Measurements from ENCODE around the gene EXOC3.
"Not testable (repeated sequence)": the region's sequence is repeated elsewhere in the genome, so short reads cannot be mapped to it uniquely, and the experiment has no call there.

The EXOC3 gene

DNA sequence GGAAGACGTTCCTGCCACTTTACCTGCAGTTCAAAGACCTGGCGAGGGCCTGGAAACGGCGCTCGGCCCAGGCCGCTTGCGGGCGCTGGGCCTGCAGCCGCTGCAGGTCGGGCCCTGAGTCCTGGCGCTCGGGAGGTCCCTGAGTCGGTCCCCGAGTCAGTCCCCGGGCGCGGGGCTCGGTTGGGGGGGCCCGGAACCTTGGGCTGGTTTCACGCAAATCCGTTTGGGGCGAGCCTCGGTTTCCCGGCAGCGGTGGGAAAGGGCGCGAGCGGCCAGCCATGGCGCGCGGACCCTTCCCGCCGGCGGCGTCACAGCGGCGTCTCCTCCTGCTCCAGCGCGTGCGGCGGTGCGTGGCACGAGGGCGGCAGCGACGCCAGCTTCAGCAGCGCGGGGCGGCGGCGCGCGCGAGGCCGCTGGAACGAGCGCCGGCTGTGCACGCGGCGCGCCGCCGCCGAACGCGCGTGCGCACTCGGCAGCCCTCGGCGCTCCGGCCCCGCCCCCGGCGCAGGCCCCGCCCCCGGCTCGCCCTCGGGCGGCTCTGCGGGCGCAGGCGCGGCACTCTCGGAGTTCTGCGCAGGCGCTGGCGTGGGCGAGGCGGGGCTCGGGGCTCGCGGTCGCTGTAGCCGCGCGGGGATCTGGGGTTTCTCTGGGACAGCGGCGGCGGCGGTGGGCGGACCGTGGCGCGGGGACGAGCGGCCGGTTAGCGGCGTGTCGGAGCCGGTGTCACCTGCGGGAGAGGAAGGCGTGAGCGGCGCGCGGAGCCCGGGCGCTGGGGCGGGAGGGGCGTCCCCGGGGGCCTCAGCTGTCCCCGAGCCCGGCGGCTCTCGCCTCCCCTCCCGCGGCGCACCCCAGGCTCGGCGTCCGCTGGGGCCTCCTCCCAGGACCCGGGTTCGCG, 29.9 kb downstream of the EXOC3 start:
- H3K4me3 ChIP-seq (ENCODE audit: low read depth, low read length) = peak overlapping the region; percentile 83
- TF ChIP-seq, protein P1, sequence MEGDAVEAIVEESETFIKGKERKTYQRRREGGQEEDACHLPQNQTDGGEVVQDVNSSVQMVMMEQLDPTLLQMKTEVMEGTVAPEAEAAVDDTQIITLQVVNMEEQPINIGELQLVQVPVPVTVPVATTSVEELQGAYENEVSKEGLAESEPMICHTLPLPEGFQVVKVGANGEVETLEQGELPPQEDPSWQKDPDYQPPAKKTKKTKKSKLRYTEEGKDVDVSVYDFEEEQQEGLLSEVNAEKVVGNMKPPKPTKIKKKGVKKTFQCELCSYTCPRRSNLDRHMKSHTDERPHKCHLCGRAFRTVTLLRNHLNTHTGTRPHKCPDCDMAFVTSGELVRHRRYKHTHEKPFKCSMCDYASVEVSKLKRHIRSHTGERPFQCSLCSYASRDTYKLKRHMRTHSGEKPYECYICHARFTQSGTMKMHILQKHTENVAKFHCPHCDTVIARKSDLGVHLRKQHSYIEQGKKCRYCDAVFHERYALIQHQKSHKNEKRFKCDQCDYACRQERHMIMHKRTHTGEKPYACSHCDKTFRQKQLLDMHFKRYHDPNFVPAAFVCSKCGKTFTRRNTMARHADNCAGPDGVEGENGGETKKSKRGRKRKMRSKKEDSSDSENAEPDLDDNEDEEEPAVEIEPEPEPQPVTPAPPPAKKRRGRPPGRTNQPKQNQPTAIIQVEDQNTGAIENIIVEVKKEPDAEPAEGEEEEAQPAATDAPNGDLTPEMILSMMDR (IDR thresholded peaks at IDR 0.05; ENCODE audit: low read depth, low read length, missing control alignments) = no peak
- DNase-seq (ENCODE audit: low read depth) = peak; percentile 4
- in situ Hi-C loops (cut with HindIII; ENCODE audit: low sequenced_read_pairs) = no loop called here

DNA sequence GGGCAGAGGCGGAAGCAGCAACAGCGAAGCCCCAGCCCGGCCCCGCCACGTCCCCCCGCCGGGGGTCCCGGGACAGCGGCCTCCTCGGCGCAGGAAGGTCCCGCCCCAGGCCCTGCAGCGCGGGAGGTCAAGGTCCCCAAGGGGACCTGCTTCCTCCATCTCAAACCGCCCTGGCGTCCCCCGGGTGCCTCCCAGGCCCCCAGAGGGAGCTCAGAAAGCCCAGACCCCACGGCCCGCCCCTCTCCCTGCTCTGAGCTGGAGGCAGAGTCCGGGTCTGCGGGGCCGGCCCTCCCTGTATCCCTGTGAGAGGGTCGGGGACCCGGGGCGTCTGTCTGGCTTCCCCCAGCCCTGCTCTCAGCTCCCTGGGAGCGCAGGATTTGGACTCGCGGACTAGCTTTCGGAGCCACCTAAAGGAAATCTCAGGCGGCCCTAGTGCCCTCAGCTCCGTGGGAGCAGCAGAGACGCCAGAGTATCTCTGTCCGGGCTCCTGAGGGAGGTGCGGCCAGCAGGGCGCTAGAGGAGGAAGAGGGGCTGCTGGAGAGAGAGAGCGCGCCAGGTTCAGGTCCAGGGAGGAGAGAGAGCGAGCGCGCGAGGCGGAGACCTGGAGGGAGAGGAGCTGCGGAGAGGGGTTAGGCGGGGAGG, 30.7 kb downstream of the EXOC3 start:
- in situ Hi-C loops (cut with HindIII; ENCODE audit: low sequenced_read_pairs) = no loop called here
- no peak for DNase-seq (ENCODE audit: low read depth)
- peak overlapping the region; percentile 83 for H3K4me3 ChIP-seq (ENCODE audit: low read depth, low read length)
- TF ChIP-seq, protein P1 (IDR thresholded peaks at IDR 0.05; ENCODE audit: low read depth, low read length, missing control alignments) = no peak

DNA sequence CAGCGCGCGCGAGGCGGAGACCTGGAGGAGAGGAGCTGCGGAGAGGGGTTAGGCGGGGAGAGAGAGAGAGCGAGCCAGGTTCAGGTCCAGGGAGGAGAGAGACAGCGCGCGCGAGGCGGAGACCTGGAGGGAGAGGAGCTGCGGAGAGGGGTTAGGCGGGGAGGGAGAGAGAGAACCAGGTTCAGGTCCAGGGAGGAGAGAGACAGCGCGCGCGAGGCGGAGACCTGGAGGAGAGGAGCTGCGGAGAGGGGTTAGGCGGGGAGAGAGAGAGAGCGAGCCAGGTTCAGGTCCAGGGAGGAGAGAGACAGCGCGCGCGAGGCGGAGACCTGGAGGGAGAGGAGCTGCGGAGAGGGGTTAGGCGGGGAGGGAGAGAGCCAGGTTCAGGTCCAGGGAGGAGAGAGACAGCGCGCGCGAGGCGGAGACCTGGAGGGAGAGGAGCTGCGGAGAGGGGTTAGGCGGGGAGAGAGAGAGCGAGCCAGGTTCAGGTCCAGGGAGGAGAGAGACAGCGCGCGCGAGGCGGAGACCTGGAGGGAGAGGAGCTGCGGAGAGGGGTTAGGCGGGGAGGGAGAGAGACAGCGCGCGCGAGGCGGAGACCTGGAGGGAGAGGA, 31.4 kb downstream of the EXOC3 start:
- in situ Hi-C loops (cut with HindIII; ENCODE audit: low sequenced_read_pairs); DNase-seq (ENCODE audit: low read depth): not testable (repeated sequence)
- H3K4me3 ChIP-seq (ENCODE audit: low read depth, low read length) = peak overlapping the region; percentile 83

DNA sequence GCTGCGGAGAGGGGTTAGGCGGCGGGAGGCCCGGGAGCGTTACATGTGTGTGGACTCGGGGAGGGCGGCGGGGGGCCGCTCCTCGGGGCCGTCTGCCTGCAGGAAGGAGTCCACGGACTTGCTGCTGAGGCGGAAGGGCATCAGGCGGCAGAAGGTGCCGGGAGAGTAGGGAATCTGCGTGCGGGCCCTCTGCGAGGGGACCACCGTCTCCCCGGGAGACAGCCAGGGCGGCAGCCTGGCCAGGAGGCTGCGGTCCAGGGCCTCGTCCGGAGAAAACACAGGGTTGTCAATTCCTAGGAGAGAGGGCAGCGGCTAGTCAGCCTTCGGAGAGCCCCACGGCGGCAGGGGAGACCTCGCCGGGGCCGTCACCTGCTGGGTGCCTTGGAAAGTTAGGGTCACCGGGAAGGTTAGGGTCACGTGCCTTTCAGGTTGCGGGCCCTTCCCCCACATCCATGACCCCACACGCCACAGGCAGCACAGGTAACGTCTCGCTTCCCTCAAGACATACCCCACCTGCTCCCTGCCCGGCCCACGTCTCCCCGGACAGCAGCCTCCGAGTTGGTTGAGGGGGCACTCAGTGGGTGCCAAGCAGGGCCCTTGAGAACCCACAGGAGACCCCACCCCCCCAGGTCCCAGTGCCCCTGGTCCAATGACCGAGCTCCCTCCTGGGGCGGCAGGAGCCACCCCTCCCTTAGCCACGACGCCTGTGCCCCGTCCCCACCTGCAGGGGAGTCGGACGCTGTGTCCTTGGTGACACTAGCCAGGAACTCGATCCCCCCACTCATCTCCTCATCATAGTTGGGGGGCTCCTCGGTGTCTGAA, 32.1 kb downstream of the EXOC3 start:
- in situ Hi-C loops (cut with HindIII; ENCODE audit: low sequenced_read_pairs) = no loop called here
- peak overlapping the region; percentile 32 for H3K4me3 ChIP-seq (ENCODE audit: low read depth, low read length)
- DNase-seq (ENCODE audit: low read depth) = no peak
- TF ChIP-seq, protein P1 (IDR thresholded peaks at IDR 0.05; ENCODE audit: low read depth, low read length, missing control alignments) = no peak

DNA sequence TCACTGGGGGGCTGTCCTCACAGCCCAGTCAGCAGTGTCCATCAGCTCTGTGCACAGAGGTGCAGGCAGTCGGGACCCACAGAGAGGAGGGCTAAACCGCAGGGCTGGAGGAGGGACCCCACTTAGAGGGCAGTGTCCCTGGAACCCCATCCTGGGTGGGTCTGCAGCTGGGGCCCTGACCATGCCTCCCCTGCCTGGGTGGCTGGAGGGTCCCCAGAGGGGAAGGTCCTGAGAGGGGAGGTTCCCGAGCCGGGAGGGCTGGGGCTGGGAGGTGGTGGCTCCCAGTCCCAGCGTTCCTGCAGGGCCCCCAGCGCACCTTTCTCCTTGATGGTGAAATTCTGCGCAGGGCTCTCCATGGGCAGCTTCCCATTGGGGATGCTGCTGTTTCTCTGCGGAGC, 32.7 kb downstream of the EXOC3 start:
- TF ChIP-seq, protein P1 (IDR thresholded peaks at IDR 0.05; ENCODE audit: low read depth, low read length, missing control alignments) = no peak
- in situ Hi-C loops (cut with HindIII; ENCODE audit: low sequenced_read_pairs) = no loop called here
- no peak for DNase-seq (ENCODE audit: low read depth)
- no peak overlapping the region for H3K4me3 ChIP-seq (ENCODE audit: low read depth, low read length)

DNA sequence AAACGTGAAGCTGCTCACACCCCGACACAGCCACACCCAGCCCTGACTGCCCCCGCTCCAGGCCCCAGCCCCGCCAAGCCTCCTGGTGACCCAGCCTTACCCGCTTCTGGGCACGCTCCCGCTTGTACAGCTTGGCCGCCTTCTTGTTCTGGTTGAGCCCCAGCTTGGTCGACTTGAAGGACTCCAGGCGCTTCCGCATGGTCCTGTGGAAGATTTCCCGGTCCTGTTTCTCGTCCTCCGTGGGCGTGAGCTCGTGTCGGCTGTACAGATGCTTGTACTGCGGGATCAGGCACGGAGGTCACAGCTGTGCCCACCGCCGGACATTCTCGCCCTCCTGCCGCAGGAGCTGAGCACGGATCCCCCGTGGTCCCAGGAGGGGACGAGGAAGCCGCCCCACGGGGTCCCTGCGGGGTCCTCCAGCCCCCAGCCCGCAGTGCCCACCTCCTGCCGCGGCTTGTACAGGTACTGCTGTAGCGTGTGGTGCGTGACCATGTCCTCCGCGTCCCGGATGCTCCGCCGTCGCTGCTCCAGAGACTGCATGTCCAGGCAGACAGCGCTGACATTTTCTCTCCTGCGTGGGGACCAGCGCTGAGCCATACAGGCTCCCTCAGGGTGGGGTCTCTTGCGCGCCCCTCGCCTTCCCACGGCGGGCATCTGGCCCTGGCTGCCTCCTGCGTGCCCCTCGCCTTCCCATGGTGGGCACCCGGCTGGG, 33.3 kb downstream of the EXOC3 start:
- in situ Hi-C loops (cut with HindIII; ENCODE audit: low sequenced_read_pairs) = no loop called here
- TF ChIP-seq, protein P1 (IDR thresholded peaks at IDR 0.05; ENCODE audit: low read depth, low read length, missing control alignments) = no peak
- DNase-seq (ENCODE audit: low read depth) = no peak
- H3K4me3 ChIP-seq (ENCODE audit: low read depth, low read length) = no peak overlapping the region

Data from astrocyte of the cerebellum (primary cell).